CD14-positive monocyte (primary cell): ENCODE measurements around the gene PTPRN2. TPM values are rescaled to one million over a fixed set of nuclear protein-coding genes. Genes with fewer than 3 reads are reported as not detected.

ENCODE experiments used
- DNase-seq, 3 donors: peaks; one replicate each; pipeline ENCODE4 v3.0.0-alpha.2; 2011 to 2022
- H2AFZ ChIP-seq: 2 replicates; pipeline ENCODE4 v1.6.0; 2012; ENCODE audit warnings: mild to moderate bottlenecking, low read depth, low read length, inconsistent platforms; ENCODE audit not compliant: insufficient read depth, poor library complexity, severe bottlenecking
- H3K27ac ChIP-seq, 2 donors: 1 replicate in 1 of 2; 2 replicates in 1 of 2; pipeline ENCODE4 v1.5.1; 2012 to 2013; ENCODE audit warnings: low read length in 2 of 2, control low read depth in 1 of 2, inconsistent platforms in 1 of 2, low read depth in 1 of 2, mild to moderate bottlenecking in 1 of 2
- H3K27me3 ChIP-seq, 2 donors: one replicate each; pipeline versions ENCODE4 v1.6.0 to v1.6.1; 2011 to 2013; ENCODE audit warnings: low read length in 2 of 2; ENCODE audit not compliant: control insufficient read depth in 2 of 2, insufficient read depth in 2 of 2
- H3K36me3 ChIP-seq, 2 donors: replicated peaks in 1 of 2; 1 replicate in 1 of 2; 2 replicates in 1 of 2; pipeline versions ENCODE4 v1.5.1 to v1.6.1; 2012 to 2013; ENCODE audit warnings: low read length in 2 of 2, control low read depth in 1 of 2, inconsistent platforms in 1 of 2, mild to moderate bottlenecking in 1 of 2; ENCODE audit not compliant: insufficient read depth in 2 of 2, control insufficient read depth in 1 of 2
- H3K4me1 ChIP-seq, 2 donors: 1 replicate in 1 of 2; 2 replicates in 1 of 2; pipeline versions ENCODE4 v1.5.1 to v1.6.1; 2012 to 2013; ENCODE audit warnings: low read length in 2 of 2, control low read depth in 1 of 2, inconsistent platforms in 1 of 2, mild to moderate bottlenecking in 1 of 2, moderate library complexity in 1 of 2; ENCODE audit not compliant: insufficient read depth in 2 of 2, control insufficient read depth in 1 of 2
- H3K4me2 ChIP-seq: replicated peaks from 2 replicates; pipeline ENCODE3; 2012; ENCODE audit warnings: low read length, moderate library complexity, mild to moderate bottlenecking; ENCODE audit not compliant: poor library complexity, severe bottlenecking; ENCODE audit errors: extremely low read depth
- H3K4me3 ChIP-seq, 3 experiments: fragments of 200-600 bp in 1 of 3; sonication (generic) in 1 of 3; replicated peaks in 1 of 3; 1 replicate in 2 of 3; 2 replicates in 1 of 3; pipeline ENCODE4 v1.5.1; 2011 to 2013; ENCODE audit warnings: low read length in 3 of 3, mild to moderate bottlenecking in 3 of 3, control low read depth in 2 of 3, low read depth in 2 of 3, inconsistent platforms in 1 of 3, moderate library complexity in 1 of 3
- H3K79me2 ChIP-seq: 2 replicates; pipeline ENCODE4 v1.6.0; 2012; ENCODE audit warnings: mild to moderate bottlenecking, control low read depth, inconsistent platforms, low read length, moderate library complexity; ENCODE audit not compliant: insufficient read depth
- H3K9ac ChIP-seq: 2 replicates; pipeline ENCODE4 v1.6.0; 2017; ENCODE audit warnings: low read length, mild to moderate bottlenecking; ENCODE audit not compliant: insufficient read depth, poor library complexity, severe bottlenecking
- H3K9me3 ChIP-seq, 2 donors: replicated peaks in 1 of 2; 1 replicate in 1 of 2; 2 replicates in 1 of 2; pipeline versions ENCODE4 v1.5.1 to v1.6.1; 2012 to 2013; ENCODE audit warnings: low read length in 2 of 2, control low read depth in 1 of 2; ENCODE audit not compliant: control insufficient read depth in 1 of 2, insufficient read depth in 1 of 2
- H4K20me1 ChIP-seq: 2 replicates; pipeline ENCODE4 v1.6.0; 2012; ENCODE audit warnings: mild to moderate bottlenecking, low read length, control low read depth, moderate library complexity; ENCODE audit not compliant: insufficient read depth
- H3K27ac Mint-ChIP-seq, 7 donors: one replicate each; pipeline ENCODE4 v1.8.0; 2020; ENCODE audit warnings: mild to moderate bottlenecking in 7 of 7, mixed read lengths in 7 of 7, moderate library complexity in 6 of 7, inconsistent platforms in 2 of 7
- H3K27me3 Mint-ChIP-seq, 3 donors: one replicate each; pipeline ENCODE4 v1.8.0; 2021 to 2022; ENCODE audit warnings: low read depth in 3 of 3, mild to moderate bottlenecking in 3 of 3, mixed read lengths in 3 of 3, moderate library complexity in 3 of 3, inconsistent platforms in 1 of 3
- H3K36me3 Mint-ChIP-seq, 2 donors: one replicate each; pipeline ENCODE4 v1.8.0; 2020; ENCODE audit warnings: mixed read lengths in 2 of 2, inconsistent platforms in 1 of 2, mild to moderate bottlenecking in 1 of 2
- H3K4me1 Mint-ChIP-seq: one replicate; pipeline ENCODE4 v1.8.0; 2020; ENCODE audit warnings: mild to moderate bottlenecking, mixed read lengths
- H3K4me3 Mint-ChIP-seq, 2 donors: one replicate each; pipeline ENCODE4 v1.8.0; 2020; ENCODE audit warnings: mild to moderate bottlenecking in 2 of 2, mixed read lengths in 2 of 2, moderate library complexity in 1 of 2
- H3K9me3 Mint-ChIP-seq, 7 donors: one replicate each; pipeline ENCODE4 v1.8.0; 2020 to 2022; ENCODE audit warnings: mixed read lengths in 7 of 7, mild to moderate bottlenecking in 6 of 7, moderate library complexity in 6 of 7, inconsistent platforms in 2 of 7
- WGBS: methylation state at CpG from one replicate; pipeline ENCODE4 v1.1.5; 2013; ENCODE audit warnings: missing lambda C conversion rate; ENCODE audit not compliant: insufficient coverage; 5-methylcytosine and 5-hydroxymethylcytosine counted together
- intact Hi-C, 2 donors: fragments of 100-400 bp; cut with micrococcal nuclease; formaldehyde crosslinking; loops; one replicate each; pipeline versions ENCODE4 v1.15.0 to v1.15.1; 2023
- polyA plus RNA-seq, 3 donors: library from polyadenylated mRNA; depleted of rRNA in 1 of 3; unstranded in 2 of 3; stranded (reverse) in 1 of 3; fragments of 300-500 nt in 2 of 3; fragments of >200 nt in 1 of 3; fragmentation: Illumina TruSeq in 2 of 3; gene quantifications; 1 replicate in 2 of 3; 2 replicates in 1 of 3; pipeline ENCODE4 v1.2.3, GENCODE V29; 2012 to 2021
- TF ChIP-seq, protein P1 (sequence below): fragments of 200-600 bp; IDR thresholded peaks from one replicate; pipeline ENCODE4 v1.8.0; 2022; ENCODE audit warnings: antibody characterized with exemption, mild to moderate bottlenecking

The PTPRN2 gene
- polyA plus RNA-seq, 3 donors: 0.25 to 1.4 (median 0.97) TPM

DNA sequence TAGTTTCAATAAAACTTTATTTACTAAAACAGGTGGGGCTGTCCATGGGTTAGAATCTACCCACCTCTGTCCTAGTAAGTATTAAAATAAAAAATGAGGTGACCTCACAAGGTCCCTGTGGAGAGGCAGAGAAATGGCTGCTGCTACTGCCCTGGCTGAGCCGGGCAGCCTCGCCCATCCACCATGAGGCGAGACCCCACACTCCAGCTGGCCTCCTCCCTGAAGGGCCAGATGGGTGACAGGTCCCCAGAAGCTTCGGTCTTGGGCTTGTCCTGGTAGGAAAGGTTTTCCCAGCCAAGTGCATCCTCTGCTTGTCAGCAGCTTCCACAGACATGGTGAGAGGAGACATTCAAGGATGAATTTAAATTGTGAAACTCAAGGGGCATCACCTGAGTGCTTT lies 565.8 kb downstream of the PTPRN2 start:
- intact Hi-C loops: no loop called here
- H3K4me1 ChIP-seq: peaks cover 10% of the 10 kb centered on the region in 2 donors
- H3K27me3 ChIP-seq: no peaks in the 10 kb centered on the region
- H3K4me3 Mint-ChIP-seq: no peak overlapping the region
- no peak overlapping the region for H3K9ac ChIP-seq
- H3K36me3 Mint-ChIP-seq: no peaks in the 10 kb centered on the region
- no peak overlapping the region for H3K27ac Mint-ChIP-seq
- peaks cover 9% of the 10 kb centered on the region for H3K4me1 Mint-ChIP-seq
- H3K79me2 ChIP-seq: no peaks in the 10 kb centered on the region
- no peak overlapping the region for H3K27ac ChIP-seq
- H3K36me3 ChIP-seq: no peaks in the 10 kb centered on the region
- no peaks in the 10 kb centered on the region for H3K9me3 ChIP-seq
- no peak for DNase-seq
- no peak overlapping the region for H3K4me2 ChIP-seq
- H3K4me3 ChIP-seq: no peak overlapping the region
- H3K9me3 Mint-ChIP-seq: peaks cover 0 to 7% (median 0%) of the 10 kb centered on the region in 7 donors
- H3K27me3 Mint-ChIP-seq: peaks cover 0 to 5% (median 1%) of the 10 kb centered on the region in 3 donors
- H2AFZ ChIP-seq: no peak overlapping the region
- TF ChIP-seq, protein P1, sequence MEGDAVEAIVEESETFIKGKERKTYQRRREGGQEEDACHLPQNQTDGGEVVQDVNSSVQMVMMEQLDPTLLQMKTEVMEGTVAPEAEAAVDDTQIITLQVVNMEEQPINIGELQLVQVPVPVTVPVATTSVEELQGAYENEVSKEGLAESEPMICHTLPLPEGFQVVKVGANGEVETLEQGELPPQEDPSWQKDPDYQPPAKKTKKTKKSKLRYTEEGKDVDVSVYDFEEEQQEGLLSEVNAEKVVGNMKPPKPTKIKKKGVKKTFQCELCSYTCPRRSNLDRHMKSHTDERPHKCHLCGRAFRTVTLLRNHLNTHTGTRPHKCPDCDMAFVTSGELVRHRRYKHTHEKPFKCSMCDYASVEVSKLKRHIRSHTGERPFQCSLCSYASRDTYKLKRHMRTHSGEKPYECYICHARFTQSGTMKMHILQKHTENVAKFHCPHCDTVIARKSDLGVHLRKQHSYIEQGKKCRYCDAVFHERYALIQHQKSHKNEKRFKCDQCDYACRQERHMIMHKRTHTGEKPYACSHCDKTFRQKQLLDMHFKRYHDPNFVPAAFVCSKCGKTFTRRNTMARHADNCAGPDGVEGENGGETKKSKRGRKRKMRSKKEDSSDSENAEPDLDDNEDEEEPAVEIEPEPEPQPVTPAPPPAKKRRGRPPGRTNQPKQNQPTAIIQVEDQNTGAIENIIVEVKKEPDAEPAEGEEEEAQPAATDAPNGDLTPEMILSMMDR: no peak
- no peaks in the 10 kb centered on the region for H4K20me1 ChIP-seq
- 80% methylated on average over 1 of the region's 4 CpGs for WGBS

GRCh38 chr7:158020706-158021095 lies 566.9 kb downstream of the PTPRN2 start:
- no peak overlapping the region for H3K4me3 Mint-ChIP-seq
- intact Hi-C loops: no loop called here
- no peak overlapping the region for H3K9ac ChIP-seq
- WGBS: no CpG with 5 or more reads among the region's 8 CpGs
- H4K20me1 ChIP-seq: no peaks in the 10 kb centered on the region
- H3K4me2 ChIP-seq: no peak overlapping the region
- H3K36me3 ChIP-seq: no peaks in the 10 kb centered on the region
- TF ChIP-seq, protein P1: no peak
- no peaks in the 10 kb centered on the region for H3K27me3 ChIP-seq
- no peaks in the 10 kb centered on the region for H3K36me3 Mint-ChIP-seq
- peaks cover 0 to 4% (median 1%) of the 10 kb centered on the region in 3 donors for H3K27me3 Mint-ChIP-seq
- no peak for DNase-seq
- H3K4me1 Mint-ChIP-seq: peaks cover 9% of the 10 kb centered on the region
- H2AFZ ChIP-seq: no peak overlapping the region
- peaks cover 14% of the 10 kb centered on the region in 2 donors for H3K4me1 ChIP-seq
- H3K9me3 Mint-ChIP-seq: peaks cover 0 to 7% (median 0%) of the 10 kb centered on the region in 7 donors
- H3K9me3 ChIP-seq: no peaks in the 10 kb centered on the region
- no peak overlapping the region for H3K4me3 ChIP-seq
- H3K27ac ChIP-seq: no peak overlapping the region
- H3K79me2 ChIP-seq: no peaks in the 10 kb centered on the region
- no peak overlapping the region for H3K27ac Mint-ChIP-seq
